Mesendoderm (in vitro differentiated cells): ENCODE measurements around the gene THSD7B.

ENCODE experiments used
- DNase-seq: peaks from one replicate; pipeline ENCODE4 v3.0.0; 2013
- H2AK5ac ChIP-seq: 2 replicates; pipeline ENCODE4 v1.6.1; 2013; ENCODE audit warnings: low read length, inconsistent platforms
- H2BK120ac ChIP-seq: 2 replicates; pipeline ENCODE4 v1.6.1; 2013; ENCODE audit warnings: low read depth, mild to moderate bottlenecking, low read length, moderate library complexity, mixed read lengths
- H2BK15ac ChIP-seq: replicated peaks from 2 replicates; pipeline ENCODE4 v1.6.1; 2013; ENCODE audit warnings: low read depth, mild to moderate bottlenecking, moderate library complexity
- H2BK5ac ChIP-seq: 2 replicates; pipeline ENCODE4 v1.6.1; 2013; ENCODE audit warnings: low read length, inconsistent platforms
- H3K18ac ChIP-seq: 2 replicates; pipeline ENCODE4 v1.6.1; 2013; ENCODE audit warnings: mild to moderate bottlenecking, low read length, mixed read lengths
- H3K23ac ChIP-seq: one replicate; pipeline ENCODE4 v1.6.1; 2013; ENCODE audit warnings: low read length
- H3K27ac ChIP-seq: 2 replicates; pipeline ENCODE4 v1.5.1; 2013; ENCODE audit warnings: low read depth, mild to moderate bottlenecking, inconsistent platforms, low read length, moderate library complexity
- H3K27me3 ChIP-seq: 2 replicates; pipeline ENCODE4 v1.6.1; 2013; ENCODE audit warnings: low read length, control low read depth, mild to moderate bottlenecking, inconsistent platforms; ENCODE audit not compliant: insufficient read depth, poor library complexity
- H3K36me3 ChIP-seq: 2 replicates; pipeline ENCODE4 v1.6.1; 2013; ENCODE audit warnings: low read length, inconsistent platforms; ENCODE audit not compliant: control insufficient read depth, insufficient read depth
- H3K4ac ChIP-seq: one replicate; pipeline ENCODE4 v1.6.1; 2013; ENCODE audit warnings: low read depth, mild to moderate bottlenecking, low read length, moderate library complexity
- H3K4me1 ChIP-seq: 2 replicates; pipeline ENCODE4 v1.6.1; 2013; ENCODE audit warnings: low read depth, low read length, inconsistent platforms; ENCODE audit not compliant: control insufficient read depth
- H3K4me2 ChIP-seq: 2 replicates; pipeline ENCODE4 v1.6.1; 2013; ENCODE audit warnings: low read length
- H3K4me3 ChIP-seq: 2 replicates; pipeline ENCODE4 v1.5.1; 2013; ENCODE audit warnings: mild to moderate bottlenecking, low read length
- H3K56ac ChIP-seq: one replicate; pipeline ENCODE4 v1.6.1; 2013; ENCODE audit warnings: low read length
- H3K79me1 ChIP-seq: 2 replicates; pipeline ENCODE4 v1.6.1; 2013; ENCODE audit warnings: low read length, inconsistent platforms
- H3K79me2 ChIP-seq: 2 replicates; pipeline ENCODE4 v1.6.1; 2013; ENCODE audit warnings: mild to moderate bottlenecking, low read length; ENCODE audit not compliant: control insufficient read depth, insufficient read depth
- H3K9ac ChIP-seq: 2 replicates; pipeline ENCODE4 v1.6.1; 2013; ENCODE audit warnings: low read length, inconsistent platforms
- H4K5ac ChIP-seq: one replicate; pipeline ENCODE4 v1.6.1; 2013; ENCODE audit warnings: low read length
- H4K8ac ChIP-seq: one replicate; pipeline ENCODE4 v1.6.1; 2013; ENCODE audit warnings: low read depth, mild to moderate bottlenecking, control low read depth, low read length, moderate library complexity
- WGBS: extraction: QIAGEN DNeasy Blood & Tissue Kit; methylation state at CpG from one replicate; pipeline ENCODE4 v1.1.7; 2013; ENCODE audit warnings: low lambda C conversion rate, missing lambda C conversion rate; ENCODE audit not compliant: insufficient coverage; ENCODE audit errors: extremely low coverage; 5-methylcytosine and 5-hydroxymethylcytosine counted together

THSD7B gene

DNA sequence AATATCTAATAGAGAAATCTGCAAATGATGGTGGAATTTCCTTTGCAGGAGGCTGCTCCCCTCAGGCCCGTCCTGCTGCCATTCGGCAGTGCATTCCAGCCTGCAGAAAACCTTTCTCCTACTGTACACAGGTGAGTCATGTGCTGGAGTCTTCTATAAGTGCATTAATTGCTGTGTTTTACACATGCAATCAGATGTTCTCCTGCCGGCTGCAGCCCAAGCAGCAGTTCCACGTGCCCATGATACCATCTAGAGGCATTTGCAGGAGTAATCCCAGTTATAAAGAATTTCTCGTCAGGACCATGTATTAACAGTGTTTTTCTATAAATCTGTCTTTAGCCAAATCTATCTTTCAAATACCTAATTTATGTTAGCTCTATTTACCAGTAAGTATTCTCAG is 894.3 kb downstream of the THSD7B start:
- no peak overlapping the region for H3K9ac ChIP-seq
- no peak overlapping the region for H3K18ac ChIP-seq
- H3K23ac ChIP-seq: no peak overlapping the region
- H4K5ac ChIP-seq: no peak overlapping the region
- no peak overlapping the region for H2BK5ac ChIP-seq
- no peak overlapping the region for H3K4ac ChIP-seq
- H3K4me1 ChIP-seq: no peaks in the 10 kb centered on the region
- H3K79me2 ChIP-seq: no peaks in the 10 kb centered on the region
- no CpG with 5 or more reads among the region's 5 CpGs for WGBS
- H3K36me3 ChIP-seq: no peaks in the 10 kb centered on the region
- H3K27me3 ChIP-seq: no peaks in the 10 kb centered on the region
- no peak overlapping the region for H4K8ac ChIP-seq
- DNase-seq: peak; percentile 14
- no peak overlapping the region for H2BK15ac ChIP-seq
- H3K56ac ChIP-seq: no peak overlapping the region
- no peak overlapping the region for H3K27ac ChIP-seq
- no peak overlapping the region for H2BK120ac ChIP-seq
- no peak overlapping the region for H3K4me2 ChIP-seq
- H2AK5ac ChIP-seq: no peak overlapping the region
- H3K4me3 ChIP-seq: no peak overlapping the region
- H3K79me1 ChIP-seq: no peaks in the 10 kb centered on the region

DNA sequence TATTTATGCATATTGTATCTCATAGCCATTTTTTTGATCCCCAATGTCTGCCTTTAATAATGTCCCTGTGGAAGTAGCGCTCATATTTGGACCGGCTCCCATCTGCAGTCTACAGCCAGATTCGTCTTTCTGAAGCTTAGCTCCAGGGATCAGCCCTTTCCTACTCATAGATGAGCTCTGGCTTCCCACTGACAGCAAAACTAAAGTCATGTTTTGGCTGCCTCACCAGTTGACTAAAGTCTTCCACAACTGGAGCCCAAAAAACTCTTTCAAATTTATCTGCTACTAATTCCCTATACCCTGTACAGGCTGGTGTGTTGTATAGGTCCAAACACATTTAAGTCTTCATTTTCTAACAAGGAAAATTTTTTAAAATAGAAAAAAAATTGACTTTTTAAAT is 904.8 kb downstream of the THSD7B start:
- H2BK5ac ChIP-seq: no peak overlapping the region
- H3K4me1 ChIP-seq: peaks cover 2% of the 10 kb centered on the region
- H3K56ac ChIP-seq: no peak overlapping the region
- H4K8ac ChIP-seq: no peak overlapping the region
- no peak overlapping the region for H3K4me2 ChIP-seq
- H3K23ac ChIP-seq: no peak overlapping the region
- H3K27me3 ChIP-seq: no peaks in the 10 kb centered on the region
- H3K4ac ChIP-seq: no peak overlapping the region
- H3K79me1 ChIP-seq: no peaks in the 10 kb centered on the region
- H3K36me3 ChIP-seq: no peaks in the 10 kb centered on the region
- no peak overlapping the region for H3K27ac ChIP-seq
- H3K9ac ChIP-seq: no peak overlapping the region
- no peak overlapping the region for H4K5ac ChIP-seq
- DNase-seq: no peak
- H2BK120ac ChIP-seq: no peak overlapping the region
- H3K4me3 ChIP-seq: no peak overlapping the region
- WGBS: no CpG with 5 or more reads among the region's 3 CpGs
- H3K18ac ChIP-seq: no peak overlapping the region
- H2AK5ac ChIP-seq: no peak overlapping the region
- H3K79me2 ChIP-seq: no peaks in the 10 kb centered on the region
- no peak overlapping the region for H2BK15ac ChIP-seq

DNA sequence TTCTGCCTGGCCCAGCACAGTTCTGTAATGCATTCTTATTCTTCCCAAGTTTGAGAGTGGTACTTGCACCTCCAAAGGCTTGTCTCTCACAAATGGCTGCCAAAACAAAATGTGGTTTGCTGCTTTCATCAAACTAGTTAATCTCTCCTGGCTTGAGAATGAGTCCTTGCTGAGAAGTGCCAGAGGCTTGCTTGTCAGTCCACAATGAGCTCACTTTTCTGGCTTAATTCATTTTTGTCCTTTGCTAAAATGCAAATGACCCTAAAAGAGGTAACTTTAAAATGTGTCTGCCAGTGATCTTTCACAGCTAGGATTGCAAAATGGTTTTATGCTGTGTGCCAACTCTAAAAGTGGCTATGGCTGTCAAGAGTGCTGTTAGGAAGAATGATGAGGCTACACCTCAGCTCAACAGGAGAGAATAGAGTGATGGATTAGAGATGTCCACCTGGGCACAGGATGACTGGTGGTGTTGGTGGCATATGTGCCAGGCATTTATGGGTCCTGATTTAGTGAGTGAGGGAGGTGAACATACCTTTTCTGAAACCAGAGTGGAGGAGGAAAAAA is 907.7 kb downstream of the THSD7B start:
- Histone ChIP-seq H3K4ac (no peak overlapping the region), H3K4me3 (no peak overlapping the region), H3K4me1 (no peaks in the 10 kb centered on the region), H2BK5ac (no peak overlapping the region), H3K79me2 (no peaks in the 10 kb centered on the region), H3K27ac (no peak overlapping the region), H4K5ac (no peak overlapping the region), H3K27me3 (no peaks in the 10 kb centered on the region), H2BK120ac (no peak overlapping the region), H3K23ac (no peak overlapping the region), H3K18ac (no peak overlapping the region), H2AK5ac (no peak overlapping the region), H3K79me1 (no peaks in the 10 kb centered on the region), H3K9ac (no peak overlapping the region), H3K56ac (no peak overlapping the region), H3K36me3 (no peaks in the 10 kb centered on the region), H2BK15ac (no peak overlapping the region), H4K8ac (no peak overlapping the region), H3K4me2 (no peak overlapping the region)
- DNase-seq: no peak

DNA sequence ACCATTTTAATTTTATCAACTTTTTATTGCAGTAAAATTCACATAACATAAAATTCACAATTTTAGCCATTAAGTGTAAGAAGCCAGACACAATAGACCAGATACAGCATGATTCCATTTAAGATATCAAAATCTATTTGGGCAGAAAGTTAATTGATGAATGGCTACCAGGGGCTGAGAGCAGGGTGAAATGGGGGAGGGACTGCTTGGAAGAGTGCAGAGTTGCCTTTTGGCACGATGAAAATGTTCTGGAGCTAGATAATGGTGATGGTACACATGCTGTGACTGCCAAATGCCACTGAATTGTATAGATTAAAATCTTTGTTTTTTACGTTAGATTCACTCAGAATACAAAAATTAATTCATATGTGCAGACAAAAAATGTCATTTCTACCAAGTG is 909.6 kb downstream of the THSD7B start:
- DNase-seq: no peak
- no peak overlapping the region for H4K8ac ChIP-seq
- no CpG with 5 or more reads among the region's 2 CpGs for WGBS
- H3K56ac ChIP-seq: no peak overlapping the region
- no peak overlapping the region for H3K9ac ChIP-seq
- H2BK15ac ChIP-seq: no peak overlapping the region
- H3K4me1 ChIP-seq: no peaks in the 10 kb centered on the region
- no peak overlapping the region for H2AK5ac ChIP-seq
- no peaks in the 10 kb centered on the region for H3K79me1 ChIP-seq
- no peak overlapping the region for H3K4me3 ChIP-seq
- H3K27ac ChIP-seq: no peak overlapping the region
- no peak overlapping the region for H2BK5ac ChIP-seq
- no peak overlapping the region for H3K18ac ChIP-seq
- H3K4ac ChIP-seq: no peak overlapping the region
- H2BK120ac ChIP-seq: no peak overlapping the region
- H4K5ac ChIP-seq: no peak overlapping the region
- no peaks in the 10 kb centered on the region for H3K36me3 ChIP-seq
- H3K27me3 ChIP-seq: no peaks in the 10 kb centered on the region
- H3K79me2 ChIP-seq: no peaks in the 10 kb centered on the region
- H3K23ac ChIP-seq: no peak overlapping the region
- no peak overlapping the region for H3K4me2 ChIP-seq

DNA sequence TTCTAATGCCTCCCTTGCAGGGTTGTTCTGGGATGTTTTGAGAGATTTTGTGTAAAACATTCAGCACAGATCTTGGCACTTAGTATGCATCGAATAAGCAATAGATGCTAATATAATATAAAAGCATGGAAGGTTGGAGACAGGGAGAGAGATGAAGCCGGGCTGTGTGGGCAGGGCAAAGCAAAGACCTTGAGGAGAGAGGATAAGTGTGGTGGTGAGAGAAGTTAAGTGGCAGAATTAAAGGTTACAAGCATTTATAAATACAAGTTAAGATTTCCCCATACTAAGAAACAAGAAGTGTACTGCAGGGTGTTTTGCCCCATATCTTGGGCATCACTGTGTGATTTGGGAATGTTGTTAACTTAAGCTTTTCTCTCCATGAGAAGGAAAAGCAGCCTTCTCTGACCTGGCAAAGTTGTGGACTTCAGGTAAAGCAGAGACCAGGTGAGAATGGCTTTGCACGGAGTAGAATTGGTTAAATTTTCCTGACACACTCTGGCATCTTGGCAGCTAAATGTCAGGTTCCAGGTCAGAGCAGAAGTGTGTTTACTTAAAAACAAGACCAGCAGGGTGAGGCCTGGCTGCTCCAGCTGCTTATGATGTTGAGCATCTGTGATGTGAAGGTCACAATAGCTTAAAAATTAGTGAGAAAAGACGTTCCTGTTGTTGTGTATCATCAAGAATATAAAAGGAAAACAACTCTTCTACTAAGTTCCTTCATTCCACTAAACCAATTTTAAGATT is 910.4 kb downstream of the THSD7B start:
- Histone ChIP-seq H2BK120ac (no peak overlapping the region), H3K18ac (no peak overlapping the region), H4K8ac (no peak overlapping the region), H3K4me2 (no peak overlapping the region), H3K79me1 (no peaks in the 10 kb centered on the region), H3K4ac (no peak overlapping the region), H3K79me2 (no peaks in the 10 kb centered on the region), H3K36me3 (no peaks in the 10 kb centered on the region), H3K4me3 (no peak overlapping the region), H3K27me3 (no peaks in the 10 kb centered on the region), H3K9ac (no peak overlapping the region), H4K5ac (no peak overlapping the region), H3K27ac (no peak overlapping the region), H3K56ac (no peak overlapping the region), H2BK15ac (no peak overlapping the region), H2BK5ac (no peak overlapping the region), H2AK5ac (no peak overlapping the region), H3K23ac (no peak overlapping the region), H3K4me1 (no peaks in the 10 kb centered on the region)
- no CpG with 5 or more reads among the region's 4 CpGs for WGBS
- no peak for DNase-seq

DNA sequence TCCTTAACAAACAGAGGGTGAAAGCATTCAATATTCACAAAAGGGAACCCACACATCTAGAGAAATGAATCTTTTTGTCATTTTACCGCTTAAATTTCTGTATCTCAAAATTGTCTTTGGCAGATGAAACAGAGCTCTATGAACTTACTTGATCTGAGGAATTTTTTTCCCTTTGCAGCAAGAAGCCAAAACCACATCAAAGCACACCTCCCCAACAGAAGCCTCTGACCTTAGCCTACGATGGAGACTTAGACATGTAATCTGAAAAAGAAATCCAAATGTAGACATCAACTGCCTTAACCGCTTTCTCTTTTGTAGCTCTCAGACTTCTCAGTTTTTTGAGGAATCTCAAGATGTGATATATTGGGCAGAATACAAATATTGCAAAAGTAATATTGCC is 911.0 kb downstream of the THSD7B start:
- Histone ChIP-seq H2BK5ac (no peak overlapping the region), H3K56ac (no peak overlapping the region), H4K5ac (no peak overlapping the region), H3K4me3 (no peak overlapping the region), H3K27me3 (no peaks in the 10 kb centered on the region), H3K36me3 (no peaks in the 10 kb centered on the region), H3K18ac (no peak overlapping the region), H3K4ac (no peak overlapping the region), H3K4me2 (no peak overlapping the region), H2BK120ac (no peak overlapping the region), H3K23ac (no peak overlapping the region), H3K79me2 (no peaks in the 10 kb centered on the region), H3K9ac (no peak overlapping the region), H3K4me1 (no peaks in the 10 kb centered on the region), H2AK5ac (no peak overlapping the region), H3K27ac (no peak overlapping the region), H4K8ac (no peak overlapping the region), H3K79me1 (no peaks in the 10 kb centered on the region), H2BK15ac (no peak overlapping the region)
- no peak for DNase-seq
- no CpG with 5 or more reads among the region's 3 CpGs for WGBS
